PC-3 (cell line): Measurements from ENCODE around the gene TRAPPC11. TPM values are rescaled to one million over a fixed set of nuclear protein-coding genes. Genes with fewer than 3 reads are reported as not detected.

ENCODE experiments used
- ATAC-seq: fragments of 200-7000 bp; cut with Tn5 transposase; 2 replicates; pipeline ENCODE4 v1.9.1; 2020; ENCODE audit warnings: mild to moderate bottlenecking, moderate library complexity
- BruUV-seq: library from RNA; stranded (reverse); fragments of 400-500 nt; replicated peaks from 2 replicates; lab custom pipeline; 2021; lab: Mats Ljungman, UMichigan
- CTCF ChIA-PET: fragments of 300-600 bp; sonication (Branson Sonifier 250); formaldehyde crosslinking; loops from one replicate; lab custom pipeline; 2022; ENCODE audit warnings: antibody characterized with exemption; lab: Charles Lee
- POLR2A ChIA-PET: fragments of 300-600 bp; sonication (Branson Sonifier 250); formaldehyde crosslinking; loops from one replicate; lab custom pipeline; 2022; ENCODE audit warnings: antibody characterized with exemption; ENCODE audit not compliant: unreplicated experiment; lab: Charles Lee
- DNase-seq: peaks from one replicate; pipeline ENCODE4 v3.0.0-alpha.2; 2015
- H2AFZ ChIP-seq: fragments of 300-600 bp; sonication (generic); 2 replicates; pipeline ENCODE4 v1.6.0; 2016; ENCODE audit warnings: antibody characterized with exemption, low read length
- H3F3A ChIP-seq: fragments of 300-600 bp; sonication (generic); one replicate; pipeline ENCODE4 v1.6.0; 2017; ENCODE audit warnings: antibody characterized with exemption, low read length, control low read depth, mild to moderate bottlenecking; ENCODE audit not compliant: unreplicated experiment
- H3K27ac ChIP-seq: fragments of 300-600 bp; sonication (generic); 2 replicates; pipeline ENCODE4 v1.5.1; 2016; ENCODE audit warnings: mild to moderate bottlenecking, low read length
- H3K27me3 ChIP-seq: fragments of 300-600 bp; sonication (generic); 2 replicates; pipeline ENCODE4 v1.6.1; 2016; ENCODE audit warnings: low read length, mixed read lengths
- H3K36me3 ChIP-seq: fragments of 300-600 bp; sonication (generic); 2 replicates; pipeline ENCODE4 v1.6.1; 2016; ENCODE audit warnings: low read depth, mixed run types, low read length, mixed read lengths
- H3K4me1 ChIP-seq: fragments of 300-600 bp; sonication (generic); 2 replicates; pipeline ENCODE4 v1.5.1; 2016; ENCODE audit warnings: low read length; ENCODE audit not compliant: insufficient read depth
- H3K4me2 ChIP-seq: fragments of 300-600 bp; sonication (generic); 2 replicates; pipeline ENCODE4 v1.6.0; 2016; ENCODE audit warnings: low read length
- H3K4me3 ChIP-seq: fragments of 300-600 bp; sonication (generic); 2 replicates; pipeline ENCODE4 v1.5.1; 2016; ENCODE audit warnings: mild to moderate bottlenecking, low read length, mixed read lengths
- H3K79me2 ChIP-seq: fragments of 300-600 bp; sonication (generic); 2 replicates; pipeline ENCODE4 v1.6.1; 2017; ENCODE audit warnings: low read length, mixed read lengths
- H3K9ac ChIP-seq: fragments of 300-600 bp; sonication (generic); 2 replicates; pipeline ENCODE4 v1.6.0; 2016; ENCODE audit warnings: mild to moderate bottlenecking, low read length
- H3K9me2 ChIP-seq: fragments of 300-600 bp; sonication (generic); replicated peaks from 2 replicates; pipeline ENCODE4 v1.6.1; 2016; ENCODE audit warnings: mixed run types, low read length, mixed read lengths
- H3K9me3 ChIP-seq: fragments of 300-600 bp; sonication (generic); 2 replicates; pipeline ENCODE4 v1.6.1; 2016; ENCODE audit warnings: low read length, mixed read lengths
- H4K20me1 ChIP-seq: fragments of 300-600 bp; sonication (generic); 2 replicates; pipeline ENCODE4 v1.6.1; 2016; ENCODE audit warnings: low read length, mixed read lengths
- CTCF ChIP-seq: fragments of 300-600 bp; sonication (generic); conservative IDR thresholded peaks from 2 replicates; pipeline ENCODE4 v1.5.1; 2017; ENCODE audit warnings: antibody characterized with exemption, low read depth, mild to moderate bottlenecking, low read length
- EZH2 ChIP-seq: fragments of 300-600 bp; sonication (generic); IDR thresholded peaks from one replicate; pipeline ENCODE4 v1.6.1; 2017; ENCODE audit warnings: antibody characterized with exemption, mild to moderate bottlenecking, low read length; ENCODE audit not compliant: unreplicated experiment
- EZH2phosphoT487 ChIP-seq: fragments of 300-600 bp; sonication (generic); IDR thresholded peaks from 2 replicates; pipeline ENCODE4 v1.6.1; 2018; ENCODE audit warnings: mild to moderate bottlenecking, antibody characterized with exemption, low read length, borderline replicate concordance
- intact Hi-C: fragments of 100-400 bp; cut with micrococcal nuclease; formaldehyde crosslinking; loops from 2 replicates; pipeline ENCODE4 v1.9.0; 2023
- total RNA-seq: library from RNA; depleted of rRNA; stranded (reverse); fragments of >200 nt; gene quantifications from 2 replicates; pipeline ENCODE4 v1.2.3, GENCODE V29; 2014

The TRAPPC11 gene
- total RNA-seq, 1 experiment from 2014 or later = 20.0 TPM

- no peaks in the 10 kb centered on the region for H3F3A ChIP-seq
- no peaks in the 10 kb centered on the region for H3K36me3 ChIP-seq
- H3K9ac ChIP-seq = peak overlapping the region; percentile 87
- H4K20me1 ChIP-seq = no peaks in the 10 kb centered on the region
- no peak overlapping the region for H2AFZ ChIP-seq
- H3K27ac ChIP-seq = peak overlapping the region; percentile 95
- POLR2A ChIA-PET = no interaction called here
- peaks cover 41% of the 10 kb centered on the region for H3K4me1 ChIP-seq
- intact Hi-C loops = no loop called here
- H3K27me3 ChIP-seq = no peaks in the 10 kb centered on the region
- no TSS peak for BruUV-seq
- 0 out of 2 replicates have a peak overlapping the region, but pooled peaks have one; percentile 64 for H3K4me2 ChIP-seq
- DNase-seq (peak; percentile 59), ATAC-seq (no peak)
- CTCF ChIA-PET = no interaction called here
- no peaks in the 10 kb centered on the region for H3K9me3 ChIP-seq
- H3K79me2 ChIP-seq = no peaks in the 10 kb centered on the region
- no peaks in the 10 kb centered on the region for H3K9me2 ChIP-seq
- TF ChIP-seq EZH2phosphoT487 (no peak), EZH2 (no peak), CTCF (no peak)
- no peak overlapping the region for H3K4me3 ChIP-seq
Observed at GRCh38 chr4:183747931-183748670, 89.0 kb downstream of the TRAPPC11 start.

- H3K9me3 ChIP-seq = no peaks in the 10 kb centered on the region
- H3K4me1 ChIP-seq = peaks cover 41% of the 10 kb centered on the region
- H3K4me3 ChIP-seq = no peak overlapping the region
- no peaks in the 10 kb centered on the region for H3K9me2 ChIP-seq
- intact Hi-C loops = loop anchor here (1.0 to 10.0 kb wide), 2 partner anchors 9 to 276 kb away; no protein-coding TSS in a partner anchor
- ChIA-PET POLR2A (no interaction called here), CTCF (no interaction called here)
- peak overlapping the region; percentile 53 for H3K9ac ChIP-seq
- DNase-seq = peak; percentile 84
- BruUV-seq = no TSS peak
- no peaks in the 10 kb centered on the region for H3K27me3 ChIP-seq
- no peaks in the 10 kb centered on the region for H4K20me1 ChIP-seq
- H2AFZ ChIP-seq = no peak overlapping the region
- TF ChIP-seq CTCF = no peak
- TF ChIP-seq EZH2 = no peak
- no peak for TF ChIP-seq EZH2phosphoT487
- H3K4me2 ChIP-seq = peak overlapping the region; percentile 29
- H3K27ac ChIP-seq = peak overlapping the region; percentile 92
- no peaks in the 10 kb centered on the region for H3K36me3 ChIP-seq
- no peaks in the 10 kb centered on the region for H3F3A ChIP-seq
- ATAC-seq = peak; percentile 45
- H3K79me2 ChIP-seq = no peaks in the 10 kb centered on the region
Observed at GRCh38 chr4:183751106-183751505, 92.0 kb downstream of the TRAPPC11 start.

GRCh38 chr4:183755596-183755995 is 96.5 kb downstream of the TRAPPC11 start:
- no peak overlapping the region for H3K9ac ChIP-seq
- H3K4me3 ChIP-seq = no peak overlapping the region
- ATAC-seq (no peak), DNase-seq (no peak)
- no peaks in the 10 kb centered on the region for H3K27me3 ChIP-seq
- TF ChIP-seq EZH2phosphoT487 = no peak
- TF ChIP-seq CTCF = no peak
- no peak for TF ChIP-seq EZH2
- no peak overlapping the region for H3K4me2 ChIP-seq
- H4K20me1 ChIP-seq = no peaks in the 10 kb centered on the region
- no peak overlapping the region for H3K27ac ChIP-seq
- intact Hi-C loops = loop anchor here (10.0 kb wide), 1 partner anchor 281 kb away; no protein-coding TSS in a partner anchor
- H3K9me2 ChIP-seq = no peaks in the 10 kb centered on the region
- BruUV-seq = no TSS peak
- H3F3A ChIP-seq = no peaks in the 10 kb centered on the region
- no peaks in the 10 kb centered on the region for H3K79me2 ChIP-seq
- H2AFZ ChIP-seq = no peak overlapping the region
- ChIA-PET CTCF (no interaction called here), POLR2A (no interaction called here)
- H3K9me3 ChIP-seq = no peaks in the 10 kb centered on the region
- peaks cover 39% of the 10 kb centered on the region for H3K4me1 ChIP-seq
- H3K36me3 ChIP-seq = no peaks in the 10 kb centered on the region
